GM18858 (cell line): ENCODE results near the gene YTHDF1.
"Not testable (repeated sequence)": the region's sequence is repeated elsewhere in the genome, so short reads cannot be mapped to it uniquely, and the experiment has no call there.

Source experiments
- ATAC-seq: cut with Tn5 transposase; IDR thresholded peaks from one replicate; pipeline ENCODE4 v1.9.1; 2021; ENCODE audit not compliant: unreplicated experiment

YTHDF1 gene

DNA sequence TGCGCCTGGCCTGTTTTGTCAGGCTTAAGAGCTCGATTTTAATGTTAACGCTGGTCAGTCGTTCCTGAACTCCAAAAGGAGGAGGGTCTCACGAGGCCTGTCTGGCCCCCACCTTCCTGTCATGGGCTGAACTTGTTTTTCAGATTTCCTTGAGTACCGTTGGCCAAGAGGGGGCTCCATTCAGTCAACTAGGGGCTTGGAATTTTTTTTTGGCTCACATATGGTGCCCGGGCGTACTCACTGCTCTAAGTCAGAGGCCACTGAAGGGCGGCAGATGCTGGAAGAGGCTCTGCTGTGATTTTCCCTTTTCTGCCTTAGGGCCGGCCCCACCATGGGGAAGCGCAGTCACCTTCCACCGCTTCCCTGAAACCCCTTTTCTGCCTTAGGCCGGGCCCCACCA, 12.9 kb upstream of the YTHDF1 start:
- no peak for ATAC-seq

GRCh38 chr20:63227260-63227659, 11.3 kb upstream of the YTHDF1 start:
- ATAC-seq: no peak

DNA sequence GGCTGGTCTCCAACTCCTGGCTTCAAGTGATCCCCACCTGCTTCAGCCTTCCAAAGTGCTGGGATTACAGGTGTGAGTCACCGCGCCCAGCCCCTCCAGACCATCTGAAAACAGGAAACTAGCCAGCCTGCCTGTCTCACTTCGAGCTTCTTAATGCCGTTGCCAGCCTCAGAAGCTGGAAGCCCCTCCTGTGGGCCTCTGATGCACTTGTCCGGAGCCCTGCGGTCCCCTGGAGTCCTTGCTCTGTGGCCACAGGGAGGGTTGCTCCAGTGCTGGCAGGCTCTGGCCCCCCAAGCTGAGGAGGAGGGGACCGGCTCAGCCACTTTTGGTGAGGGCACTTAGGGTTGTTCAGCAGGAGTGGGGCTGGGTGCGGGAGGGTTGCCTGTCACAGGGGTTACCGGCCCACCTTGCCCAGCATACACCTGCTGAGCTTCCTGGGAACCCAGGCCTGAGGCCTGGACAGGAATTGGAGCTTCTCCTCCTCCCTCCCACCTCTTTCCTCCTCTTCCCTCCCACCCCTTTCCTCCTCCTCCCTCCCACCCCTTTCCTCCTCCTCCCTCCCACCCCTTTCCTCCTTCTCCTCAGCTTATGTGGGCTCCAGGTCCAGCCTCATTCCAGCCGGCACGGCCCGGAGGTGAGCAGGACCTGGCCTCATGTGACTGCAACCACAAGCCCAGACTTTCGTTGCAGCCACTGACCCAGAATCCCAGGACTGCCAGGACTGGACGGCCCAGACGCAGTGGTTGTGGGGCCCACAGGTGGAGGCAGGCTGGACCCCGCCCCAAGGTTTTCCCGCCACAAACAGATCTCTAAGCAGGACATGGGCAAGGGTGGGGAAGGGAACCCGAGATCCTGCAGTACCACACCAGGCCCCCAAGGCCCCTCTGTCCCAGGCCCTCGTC, 10.4 kb upstream of the YTHDF1 start:
- no peak for ATAC-seq

DNA sequence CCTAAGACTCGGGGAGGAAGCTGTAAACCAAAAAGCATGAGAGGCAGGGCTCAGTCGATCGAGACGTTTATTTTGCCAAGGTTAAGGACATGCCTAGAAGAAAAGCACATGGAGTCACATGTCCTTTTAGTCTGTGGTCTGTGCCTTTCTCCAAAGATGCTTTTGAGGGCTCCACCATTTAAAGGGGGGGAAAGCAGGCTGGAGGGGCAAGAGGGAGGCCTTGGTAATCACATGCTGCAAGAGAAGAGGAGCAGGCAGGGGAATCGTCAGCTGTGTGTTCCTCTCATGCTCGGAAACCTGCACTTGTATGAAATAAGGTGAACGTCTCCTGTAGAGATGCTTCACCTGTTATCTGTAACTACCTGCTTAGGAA, 9.1 kb upstream of the YTHDF1 start:
- ATAC-seq: no peak

DNA sequence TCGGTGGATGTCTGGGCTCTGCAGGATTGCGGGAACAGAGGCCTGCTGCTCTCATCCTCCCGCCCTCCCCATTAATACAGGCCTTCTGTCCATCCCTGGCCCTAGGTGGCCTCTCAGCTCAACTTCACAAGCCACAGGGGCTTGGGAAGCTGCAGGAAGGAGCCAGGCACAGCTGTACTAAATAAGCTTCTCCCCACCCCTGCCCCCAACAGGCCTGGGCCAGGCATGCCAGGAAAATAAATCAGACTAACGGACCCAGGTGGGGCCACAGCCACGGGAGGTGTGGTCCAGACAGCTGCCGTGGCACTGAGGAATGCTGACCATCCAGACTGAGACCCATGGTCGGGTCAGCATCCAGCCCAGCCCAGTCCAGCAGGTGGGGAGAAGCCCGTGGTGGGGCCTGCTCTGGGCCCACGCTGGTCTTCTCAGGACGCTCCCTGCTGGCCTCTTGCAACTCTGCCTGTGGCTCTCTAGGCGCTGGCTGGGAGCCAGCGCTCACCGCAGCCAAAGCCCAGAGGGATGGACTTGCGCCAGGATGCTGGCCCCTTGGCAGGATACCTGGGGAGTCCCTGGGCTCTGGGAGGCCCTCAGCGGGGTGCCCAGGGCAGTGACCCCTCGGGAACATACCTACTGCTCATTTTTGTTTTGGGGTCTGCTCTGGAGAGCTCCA, 8.6 kb upstream of the YTHDF1 start:
- ATAC-seq: no peak

DNA sequence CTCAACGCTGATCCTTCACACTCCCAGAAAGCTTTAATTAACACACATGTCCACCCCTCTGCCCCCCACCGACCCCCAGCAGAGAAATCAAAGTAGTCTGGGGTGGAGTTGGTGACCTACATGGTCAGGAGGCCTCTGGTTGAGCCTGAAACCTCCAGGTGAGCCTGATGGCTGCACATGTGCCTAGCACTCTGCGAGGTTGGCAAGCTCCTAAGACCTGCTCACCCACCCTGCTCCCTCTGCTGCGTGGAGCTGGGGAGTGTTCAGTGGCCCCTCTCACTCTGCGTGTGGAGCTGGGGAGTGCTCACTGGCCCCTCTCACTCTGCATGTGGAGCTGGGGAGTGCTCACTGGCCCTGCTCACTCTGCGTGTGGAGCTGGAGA, 7.9 kb upstream of the YTHDF1 start:
- no peak for ATAC-seq

- ATAC-seq: no peak
Measured at GRCh38 chr20:63223121-63223825, 7.3 kb upstream of the YTHDF1 start.

DNA sequence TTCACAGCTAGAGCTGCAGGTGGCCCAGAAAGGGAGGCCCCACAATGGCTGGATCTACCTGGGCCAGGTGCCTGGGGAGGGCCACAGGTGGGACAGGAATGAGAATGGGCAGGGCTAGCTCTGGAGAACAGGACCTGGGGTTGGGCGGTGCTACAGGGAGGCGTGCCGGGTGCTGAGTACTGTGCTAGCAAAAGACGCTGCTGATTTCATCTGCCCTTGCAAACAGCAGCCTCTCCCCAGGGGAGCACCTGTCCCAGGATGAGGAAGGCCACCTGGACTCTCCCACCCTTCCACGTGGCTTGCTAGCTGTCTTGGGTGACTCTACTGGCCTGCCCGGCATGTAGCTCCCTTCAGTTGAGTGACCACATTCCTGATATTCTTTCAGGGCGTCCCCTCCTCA, 6.6 kb upstream of the YTHDF1 start:
- no peak for ATAC-seq

- not testable (repeated sequence) for ATAC-seq
Measured at GRCh38 chr20:63221400-63222053, 5.6 kb upstream of the YTHDF1 start.

DNA sequence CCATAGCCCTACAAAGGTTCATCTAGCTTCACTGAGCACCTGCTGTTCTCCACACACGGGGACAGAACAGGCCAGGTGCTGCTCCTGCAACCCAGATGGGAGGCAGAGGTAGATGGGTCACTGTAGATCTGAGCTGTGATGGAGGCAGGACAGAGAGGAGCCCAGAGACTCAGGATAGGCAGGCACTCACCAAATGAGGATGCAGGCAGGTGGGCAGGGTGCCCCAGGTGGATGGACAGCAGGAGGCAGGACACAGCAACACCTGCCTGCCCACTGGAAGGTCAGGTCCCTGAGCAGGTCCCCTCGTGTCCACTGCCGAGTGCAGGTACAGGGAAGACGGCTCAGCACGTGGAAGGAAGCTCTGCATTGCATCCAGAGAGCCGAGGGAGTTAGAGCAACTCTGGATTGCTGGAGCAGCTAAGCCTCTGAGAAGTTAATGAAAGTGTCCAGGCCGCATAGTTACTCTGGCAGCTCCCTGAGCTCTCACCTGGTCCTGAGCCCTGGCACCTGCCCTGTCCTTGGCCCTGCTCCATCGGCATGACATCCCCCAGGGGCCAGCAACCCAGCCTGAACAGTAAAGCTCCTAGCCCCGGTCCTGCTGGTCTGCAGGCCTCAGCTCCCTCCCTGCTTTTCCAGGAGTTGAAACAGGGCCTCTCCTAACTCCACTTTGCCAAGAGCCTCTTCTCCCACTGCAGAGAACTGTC, 4.9 kb upstream of the YTHDF1 start:
- no peak for ATAC-seq

- no peak for ATAC-seq
Measured at GRCh38 chr20:63219866-63220521, 4.1 kb upstream of the YTHDF1 start.

DNA sequence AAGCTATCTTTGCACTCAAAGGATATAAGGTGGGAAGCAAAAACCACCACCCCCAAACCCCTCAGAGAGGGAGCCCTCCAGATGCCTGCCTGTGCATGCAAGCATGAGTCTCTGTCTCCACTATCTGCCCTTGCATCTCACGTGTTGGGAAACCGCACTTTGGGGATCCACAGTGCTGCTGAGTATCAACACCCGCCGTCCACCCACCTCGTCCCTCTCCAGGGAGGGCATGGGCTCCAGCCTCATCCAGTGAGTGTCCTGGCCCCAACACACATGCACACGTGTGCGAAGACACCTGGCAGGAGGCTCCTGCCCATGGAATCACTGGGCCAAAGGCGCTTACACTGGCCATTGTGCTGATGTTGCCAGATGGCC, 3.5 kb upstream of the YTHDF1 start:
- ATAC-seq: no peak

DNA sequence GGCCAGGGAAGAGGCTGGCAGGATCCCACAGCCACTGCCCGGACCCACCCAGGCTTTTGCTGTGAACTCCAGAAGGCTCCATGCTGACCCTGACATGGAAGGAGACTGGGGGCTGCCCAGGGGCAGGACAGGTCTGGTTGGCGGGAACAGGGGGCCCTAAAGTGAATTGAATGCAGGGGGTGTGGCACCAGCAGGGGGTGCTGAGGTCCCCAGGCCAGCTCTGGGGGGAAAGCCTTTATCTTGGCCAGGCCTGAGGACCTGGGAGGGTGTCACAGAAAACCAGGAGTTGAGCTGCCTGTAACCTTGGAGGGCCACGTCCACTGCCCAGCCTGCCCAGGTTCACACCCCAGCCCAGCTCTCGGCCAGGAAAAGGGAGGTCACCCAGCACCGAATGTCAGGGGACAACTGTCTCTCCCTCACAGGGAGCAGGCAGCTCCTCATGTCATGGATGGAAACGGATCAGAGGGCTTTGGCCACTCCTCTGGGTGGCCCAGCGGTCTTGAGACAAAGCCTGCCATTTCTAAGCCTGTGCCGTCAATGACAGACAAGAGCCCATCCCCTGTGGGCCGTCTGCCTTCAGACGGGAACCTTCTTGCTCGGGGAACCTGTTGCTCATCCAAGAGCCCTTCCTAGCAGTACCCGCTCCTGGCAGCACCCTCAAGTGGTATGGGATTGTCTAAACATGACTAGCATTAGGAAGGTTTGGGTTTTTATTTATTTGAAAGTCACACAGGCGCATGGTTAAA, 2.9 kb upstream of the YTHDF1 start:
- no peak for ATAC-seq

DNA sequence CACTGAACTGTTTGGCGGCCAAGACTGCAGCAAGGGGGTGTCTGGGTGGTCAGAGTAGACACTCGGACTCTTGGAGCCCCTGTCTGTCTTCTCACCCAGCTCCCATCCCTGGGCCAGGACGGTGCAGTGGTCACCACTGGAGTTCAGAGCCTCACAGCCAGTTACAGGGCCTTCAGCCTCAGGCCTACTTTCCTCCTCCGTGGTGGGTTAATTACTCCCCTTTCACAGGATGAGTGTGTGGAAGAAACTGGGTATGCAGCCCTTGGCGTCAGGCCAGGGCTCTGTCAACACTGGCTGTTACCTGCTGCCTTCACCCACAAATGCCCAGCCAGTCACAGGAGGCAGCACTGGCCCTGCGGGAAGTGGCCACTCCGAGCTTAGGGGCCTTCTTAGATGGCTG, 1.8 kb upstream of the YTHDF1 start:
- ATAC-seq: no peak

GRCh38 chr20:63216849-63217471, 1.0 kb upstream of the YTHDF1 start:
- no peak for ATAC-seq

DNA sequence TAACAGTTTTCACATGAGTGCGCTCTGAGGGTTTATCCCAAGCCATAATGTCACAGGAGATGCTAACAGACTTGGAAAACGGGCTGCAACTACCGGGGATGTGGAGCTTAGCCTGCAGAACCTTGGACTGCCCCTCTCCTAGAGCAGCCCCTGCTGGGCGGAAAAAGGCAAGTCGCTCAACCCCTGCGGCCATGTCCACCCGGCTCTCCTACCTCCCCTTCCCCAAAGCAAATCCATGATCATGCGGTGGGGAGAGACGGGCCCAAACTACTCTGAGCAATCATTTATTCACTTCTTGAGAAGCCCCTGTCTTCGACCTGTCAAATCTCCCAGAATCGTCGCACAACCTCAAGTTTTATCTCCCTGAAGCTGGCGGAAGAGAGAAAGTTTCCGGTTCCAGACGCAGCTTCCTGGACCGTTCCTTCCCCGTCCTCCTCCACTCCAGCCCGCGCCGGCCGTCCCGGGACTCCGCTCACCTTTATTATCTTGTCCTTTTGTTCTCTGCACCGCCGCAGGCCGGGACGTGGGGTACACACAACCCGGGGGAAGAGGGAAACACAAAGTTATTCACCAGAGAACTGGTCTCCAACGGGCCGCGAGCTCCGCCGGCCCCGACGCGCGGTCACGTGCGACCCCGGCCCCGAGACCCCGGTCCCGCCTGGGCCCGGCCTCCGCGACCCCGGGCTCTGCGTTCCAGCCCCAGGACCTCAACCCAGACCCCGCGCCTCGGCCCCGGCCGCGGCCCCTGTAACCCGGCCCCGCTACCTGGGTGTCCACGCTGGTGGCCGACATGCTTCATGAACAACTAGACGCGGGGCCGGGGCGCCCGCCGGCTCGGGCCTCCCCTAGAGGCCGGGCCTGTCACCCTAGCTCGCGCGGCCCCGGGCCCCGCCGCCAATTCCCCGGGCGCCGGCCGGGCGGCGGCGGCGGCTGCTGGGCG, 560 bp downstream of the YTHDF1 start:
- ATAC-seq: no peak

DNA sequence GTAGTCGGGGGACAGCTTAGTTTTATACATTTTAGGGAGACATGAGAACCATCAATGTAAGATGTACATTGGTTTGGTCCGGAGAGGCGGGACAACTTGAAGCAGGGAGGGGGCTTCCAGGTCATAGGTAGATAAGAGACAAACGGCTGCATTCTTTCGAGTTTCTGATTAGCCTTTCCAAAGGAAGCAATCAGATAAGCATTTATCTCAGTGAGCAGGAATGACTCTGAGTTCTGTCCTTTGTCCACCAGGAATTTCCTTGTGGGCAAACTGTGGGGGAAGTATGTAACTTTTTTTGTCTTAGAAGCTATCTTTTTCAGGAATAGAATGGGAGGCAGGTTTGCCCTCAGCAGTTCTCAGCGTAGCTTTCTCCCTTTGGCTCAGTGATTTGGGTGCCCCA, 1.4 kb downstream of the YTHDF1 start:
- ATAC-seq: no peak

DNA sequence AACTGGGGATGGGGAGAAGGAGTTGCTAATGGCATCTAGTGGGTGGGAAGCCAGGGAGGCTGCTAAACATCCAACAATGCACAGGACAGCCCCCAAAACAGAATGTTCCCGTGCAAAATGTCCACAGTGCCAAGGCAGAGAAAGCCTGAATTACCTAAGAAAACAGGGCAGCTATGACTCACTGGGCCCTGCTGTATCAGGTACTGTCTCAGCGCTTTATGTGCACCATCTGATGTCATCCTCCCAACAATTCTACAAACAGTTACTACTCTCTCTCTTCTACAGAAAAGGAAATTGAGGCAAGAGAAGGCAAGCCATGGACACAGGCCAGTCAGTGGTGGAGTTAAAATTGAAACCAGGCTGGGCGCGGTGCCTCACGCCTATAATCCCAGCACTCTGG, 3.1 kb downstream of the YTHDF1 start:
- no peak for ATAC-seq
